Endothelial cell of umbilical vein (primary cell): Measurements from ENCODE around the gene TGFBR3. TPM values are rescaled to one million over a fixed set of nuclear protein-coding genes. Genes with fewer than 3 reads are reported as not detected.

Experiments used
- BruUV-seq: library from RNA; stranded (reverse); fragments of 400-500 nt; replicated peaks from 2 replicates; lab custom pipeline; 2021; lab: Mats Ljungman, UMichigan
- CTCF ChIA-PET: fragments of 300-600, 350-600 bp; sonication (Branson Sonifier 250); formaldehyde crosslinking; loops from one replicate; lab custom pipeline; 2021; ENCODE audit warnings: antibody characterized with exemption, inconsistent platforms; lab: Charles Lee
- POLR2A ChIA-PET: fragments of 300-600, 350-600 bp; sonication (Branson Sonifier 250); formaldehyde crosslinking; loops from one replicate; lab custom pipeline; 2021; ENCODE audit warnings: antibody characterized with exemption, inconsistent platforms; lab: Charles Lee
- DNase-seq: peaks from one replicate; pipeline ENCODE4 v3.0.0-alpha.2; 2011; ENCODE audit warnings: low read depth, low spot score
- FAIRE-seq: peaks from 2 replicates; lab custom pipeline; 2011; peaks lifted over from hg19 to GRCh38; lab: Jason Lieb, UNC
- H2AFZ ChIP-seq: 2 replicates; pipeline ENCODE4 v1.6.0; 2012; ENCODE audit warnings: low read depth, low read length, control low read depth, inconsistent platforms
- H3K27ac ChIP-seq: 2 replicates; pipeline ENCODE4 v1.5.1; 2011; ENCODE audit warnings: low read depth, mild to moderate bottlenecking, control low read depth, low read length, moderate library complexity; ENCODE audit not compliant: insufficient read depth
- H3K27me3 ChIP-seq, 2 experiments: 2 replicates each; pipeline versions ENCODE4 v1.6.0 to v1.6.1; 2011; ENCODE audit warnings: low read length in 2 of 2, mixed read lengths in 1 of 2; ENCODE audit not compliant: control insufficient read depth in 2 of 2, insufficient read depth in 2 of 2
- H3K36me3 ChIP-seq, 2 experiments: 2 replicates in 1 of 2; 3 replicates in 1 of 2; pipeline ENCODE4 v1.5.1; 2011; ENCODE audit warnings: low read length in 2 of 2, mild to moderate bottlenecking in 1 of 2, moderate library complexity in 1 of 2; ENCODE audit not compliant: control insufficient read depth in 2 of 2, insufficient read depth in 2 of 2; ENCODE audit errors: extremely low read depth in 1 of 2
- H3K4me1 ChIP-seq: 3 replicates; pipeline ENCODE4 v1.5.1; 2011; ENCODE audit warnings: mild to moderate bottlenecking, low read length; ENCODE audit not compliant: control insufficient read depth, insufficient read depth; ENCODE audit errors: extremely low read depth
- H3K4me2 ChIP-seq: 2 replicates; pipeline ENCODE4 v1.6.1; 2011; ENCODE audit warnings: low read length, control low read depth, mixed read lengths; ENCODE audit not compliant: insufficient read depth
- H3K4me3 ChIP-seq, 3 experiments: fragments of 200-600 bp in 1 of 3; sonication (generic), shearing (Covaris generic) in 1 of 3; replicated peaks in 1 of 3; 2 replicates each; pipeline ENCODE4 v1.5.1; 2011 to 2016; ENCODE audit warnings: control low read depth in 3 of 3, low read length in 3 of 3, mild to moderate bottlenecking in 2 of 3, inconsistent platforms in 1 of 3, low read depth in 1 of 3, moderate library complexity in 1 of 3; ENCODE audit not compliant: insufficient read depth in 1 of 3
- H3K79me2 ChIP-seq: 2 replicates; pipeline ENCODE4 v1.6.0; 2012; ENCODE audit warnings: low read length, inconsistent platforms; ENCODE audit not compliant: control insufficient read depth, insufficient read depth
- H3K9ac ChIP-seq: replicated peaks from 2 replicates; pipeline ENCODE3; 2011; ENCODE audit warnings: low read length, control low read depth; ENCODE audit not compliant: insufficient read depth; ENCODE audit errors: extremely low read depth
- H3K9me1 ChIP-seq: replicated peaks from 3 replicates; pipeline ENCODE4 v1.6.0; 2011; ENCODE audit warnings: mild to moderate bottlenecking, low read length; ENCODE audit not compliant: control insufficient read depth, insufficient read depth; ENCODE audit errors: extremely low read depth
- H3K9me3 ChIP-seq: replicated peaks from 2 replicates; pipeline ENCODE4 v1.5.1; 2012; ENCODE audit warnings: low read length, inconsistent platforms; ENCODE audit not compliant: control insufficient read depth, insufficient read depth
- H4K20me1 ChIP-seq: replicated peaks from 2 replicates; pipeline ENCODE3; 2011; ENCODE audit warnings: mild to moderate bottlenecking, low read length; ENCODE audit not compliant: control insufficient read depth, insufficient read depth; ENCODE audit errors: extremely low read depth
- EZH2 ChIP-seq: IDR thresholded peaks from 2 replicates; pipeline ENCODE4 v1.6.1; 2012; ENCODE audit warnings: borderline replicate concordance, low read depth, mild to moderate bottlenecking, moderate library complexity, low read length, inconsistent platforms; ENCODE audit not compliant: severe bottlenecking
- FOS ChIP-seq: IDR thresholded peaks from 2 replicates; pipeline ENCODE4 v1.6.1; 2011; ENCODE audit warnings: mild to moderate bottlenecking, low read length, moderate library complexity, borderline replicate concordance; ENCODE audit not compliant: insufficient read depth
- GATA2 ChIP-seq: IDR thresholded peaks from 2 replicates; pipeline ENCODE4 v1.7.0; 2011; ENCODE audit warnings: low read depth, mild to moderate bottlenecking, moderate library complexity, mixed read lengths, low read length; ENCODE audit not compliant: insufficient read length, insufficient read depth
- JUN ChIP-seq: IDR thresholded peaks from 2 replicates; pipeline ENCODE4 v1.6.1; 2011; ENCODE audit warnings: borderline replicate concordance, low read depth; ENCODE audit not compliant: insufficient read length, insufficient read depth
- MYC ChIP-seq: IDR thresholded peaks from one replicate; pipeline ENCODE4 v1.6.1; 2011; ENCODE audit warnings: mild to moderate bottlenecking, low read depth, low read length
- POLR2A ChIP-seq: IDR thresholded peaks from 2 replicates; pipeline ENCODE4 v1.6.1; 2012; ENCODE audit warnings: low read depth, mild to moderate bottlenecking, control low read depth, low read length
- POLR2AphosphoS5 ChIP-seq: IDR thresholded peaks from 2 replicates; pipeline ENCODE4 v1.6.1; 2012; ENCODE audit warnings: low read depth, mild to moderate bottlenecking, control low read depth, low read length, moderate library complexity; ENCODE audit not compliant: insufficient read depth
- dilution Hi-C: fragments of 300-500 bp; cut with MboI; formaldehyde crosslinking; loops from one replicate; pipeline ENCODE4 v1.15.0; 2019; ENCODE audit warnings: low sequenced_read_pairs; ENCODE audit not compliant: extremely low pct_ligation_motif_present
- intact Hi-C: fragments of 100-400 bp; cut with micrococcal nuclease; formaldehyde crosslinking; loops from one replicate; pipeline ENCODE4 v1.10.0; 2022
- polyA plus RNA-seq, 4 experiments: library from polyadenylated mRNA; depleted of rRNA in 3 of 4; stranded (reverse) in 3 of 4; unstranded in 1 of 4; fragments of >200 nt; gene quantifications; 2 replicates each; pipeline versions ENCODE4 v1.2.1 to v1.2.3, GENCODE V29; 2011 to 2012; ENCODE audit warnings: missing spikeins in 1 of 4
- total RNA-seq: library from RNA; stranded (reverse); gene quantifications from 2 replicates; pipeline ENCODE4 v1.2.3, GENCODE V29; 2021
- TF ChIP-seq, protein P1 (sequence below), 2 donors: IDR thresholded peaks; 1 replicate in 1 of 2; 2 replicates in 1 of 2; pipeline ENCODE4 v1.5.1; 2011; ENCODE audit warnings: low read length in 2 of 2, mild to moderate bottlenecking in 2 of 2, moderate library complexity in 2 of 2, control low read depth in 1 of 2, inconsistent platforms in 1 of 2, low read depth in 1 of 2; ENCODE audit not compliant: insufficient read depth in 1 of 2; ENCODE audit errors: extremely low read depth in 1 of 2
- TF ChIP-seq, protein P2 (sequence below): IDR thresholded peaks from 2 replicates; pipeline ENCODE4 v1.6.1; 2011; ENCODE audit not compliant: insufficient read depth, insufficient read length

TGFBR3 gene
- total and polyA plus RNA-seq, 2 donors (not counting 3 experiments of a cell fraction or from before 2014, with no cell fraction given): 8.0 to 13.4 TPM

DNA sequence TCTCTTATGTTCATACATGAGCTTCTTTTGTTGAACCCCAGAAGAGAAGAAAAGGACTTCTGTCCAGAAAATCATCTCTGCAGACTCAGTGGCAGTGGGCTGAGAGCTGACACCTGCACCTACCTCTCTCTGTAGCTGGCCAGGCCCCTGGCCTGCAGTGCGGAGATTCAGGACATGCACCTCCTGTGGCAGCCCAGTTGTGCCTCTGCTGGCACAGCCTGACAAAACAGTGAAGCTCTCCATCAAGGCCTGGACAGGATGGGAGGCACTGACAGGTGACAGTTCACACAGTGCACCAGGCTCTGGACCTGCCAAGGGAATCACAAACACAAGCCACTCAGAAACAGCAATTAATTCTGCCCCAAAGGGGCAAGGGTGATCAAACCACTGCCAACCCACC, 88.8 kb downstream of the TGFBR3 start:
- FAIRE-seq: no peak
- H3K27me3 ChIP-seq: no peaks in the 10 kb centered on the region
- TF ChIP-seq POLR2A: no peak
- no peak for TF ChIP-seq POLR2AphosphoS5
- no peak for TF ChIP-seq GATA2
- no peak for TF ChIP-seq MYC
- TF ChIP-seq JUN: no peak
- TF ChIP-seq, protein P1, sequence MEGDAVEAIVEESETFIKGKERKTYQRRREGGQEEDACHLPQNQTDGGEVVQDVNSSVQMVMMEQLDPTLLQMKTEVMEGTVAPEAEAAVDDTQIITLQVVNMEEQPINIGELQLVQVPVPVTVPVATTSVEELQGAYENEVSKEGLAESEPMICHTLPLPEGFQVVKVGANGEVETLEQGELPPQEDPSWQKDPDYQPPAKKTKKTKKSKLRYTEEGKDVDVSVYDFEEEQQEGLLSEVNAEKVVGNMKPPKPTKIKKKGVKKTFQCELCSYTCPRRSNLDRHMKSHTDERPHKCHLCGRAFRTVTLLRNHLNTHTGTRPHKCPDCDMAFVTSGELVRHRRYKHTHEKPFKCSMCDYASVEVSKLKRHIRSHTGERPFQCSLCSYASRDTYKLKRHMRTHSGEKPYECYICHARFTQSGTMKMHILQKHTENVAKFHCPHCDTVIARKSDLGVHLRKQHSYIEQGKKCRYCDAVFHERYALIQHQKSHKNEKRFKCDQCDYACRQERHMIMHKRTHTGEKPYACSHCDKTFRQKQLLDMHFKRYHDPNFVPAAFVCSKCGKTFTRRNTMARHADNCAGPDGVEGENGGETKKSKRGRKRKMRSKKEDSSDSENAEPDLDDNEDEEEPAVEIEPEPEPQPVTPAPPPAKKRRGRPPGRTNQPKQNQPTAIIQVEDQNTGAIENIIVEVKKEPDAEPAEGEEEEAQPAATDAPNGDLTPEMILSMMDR (IDR thresholded peaks at IDR 0.05; ENCODE audit: extremely low read depth in 1 of 2, insufficient read depth in 1 of 2, low read depth in 1 of 2, low read length in 2 of 2): no peak
- TF ChIP-seq, protein P2, sequence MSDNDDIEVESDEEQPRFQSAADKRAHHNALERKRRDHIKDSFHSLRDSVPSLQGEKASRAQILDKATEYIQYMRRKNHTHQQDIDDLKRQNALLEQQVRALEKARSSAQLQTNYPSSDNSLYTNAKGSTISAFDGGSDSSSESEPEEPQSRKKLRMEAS: no peak
- no peak for TF ChIP-seq EZH2
- TF ChIP-seq FOS: no peak
- H4K20me1 ChIP-seq: no peaks in the 10 kb centered on the region
- H3K4me3 ChIP-seq: no peak overlapping the region
- H3K4me2 ChIP-seq: no peak overlapping the region
- no peak overlapping the region for H3K9ac ChIP-seq
- H3K36me3 ChIP-seq: peaks cover 0 to 2% of the 10 kb centered on the region in 2 experiments
- no peak for DNase-seq
- H3K9me3 ChIP-seq: no peaks in the 10 kb centered on the region
- H3K9me1 ChIP-seq: no peaks in the 10 kb centered on the region
- H3K27ac ChIP-seq: no peak overlapping the region
- intact Hi-C loops: no loop called here
- no TSS peak for BruUV-seq
- H3K79me2 ChIP-seq: no peaks in the 10 kb centered on the region
- CTCF ChIA-PET: no interaction called here
- peaks cover 5% of the 10 kb centered on the region for H3K4me1 ChIP-seq
- dilution Hi-C loops: no loop called here
- POLR2A ChIA-PET: no interaction called here
- no peak overlapping the region for H2AFZ ChIP-seq
